ENCODE data around the gene TCF20.

The TCF20 gene

GRCh38 chr22:42282252-42282942, 11.9 kb upstream of the TCF20 start:
- in situ Hi-C loops (cut with MboI; ENCODE audit: low sequenced_read_pairs): no loop called here

GRCh38 chr22:42281706-42282251, 11.3 kb upstream of the TCF20 start:
- in situ Hi-C loops (cut with MboI; ENCODE audit: low sequenced_read_pairs): no loop called here

GRCh38 chr22:42281284-42281683, 10.8 kb upstream of the TCF20 start:
- in situ Hi-C loops (cut with MboI; ENCODE audit: low sequenced_read_pairs): no loop called here

GRCh38 chr22:42280836-42281235, 10.4 kb upstream of the TCF20 start:
- in situ Hi-C loops (cut with MboI; ENCODE audit: low sequenced_read_pairs): no loop called here

GRCh38 chr22:42280140-42280539, 9.7 kb upstream of the TCF20 start:
- in situ Hi-C loops (cut with MboI; ENCODE audit: low sequenced_read_pairs): no loop called here

GRCh38 chr22:42279425-42280020, 9.1 kb upstream of the TCF20 start:
- in situ Hi-C loops (cut with MboI; ENCODE audit: low sequenced_read_pairs): no loop called here

GRCh38 chr22:42277988-42278776, 7.7 kb upstream of the TCF20 start:
- in situ Hi-C loops (cut with MboI; ENCODE audit: low sequenced_read_pairs): no loop called here

- in situ Hi-C loops (cut with MboI; ENCODE audit: low sequenced_read_pairs): no loop called here
These were observed 6.8 kb upstream of the TCF20 start for GRCh38 chr22:42277232-42277753.

GRCh38 chr22:42275970-42276369, 5.5 kb upstream of the TCF20 start:
- in situ Hi-C loops (cut with MboI; ENCODE audit: low sequenced_read_pairs): no loop called here

GRCh38 chr22:42275176-42275575, 4.7 kb upstream of the TCF20 start:
- in situ Hi-C loops (cut with MboI; ENCODE audit: low sequenced_read_pairs): no loop called here

- in situ Hi-C loops (cut with MboI; ENCODE audit: low sequenced_read_pairs): no loop called here
These were observed 3.5 kb upstream of the TCF20 start for GRCh38 chr22:42273855-42274451.

- in situ Hi-C loops (cut with MboI; ENCODE audit: low sequenced_read_pairs): no loop called here
These were observed 2.1 kb upstream of the TCF20 start for GRCh38 chr22:42272431-42272999.

GRCh38 chr22:42271906-42272305, 1.5 kb upstream of the TCF20 start:
- in situ Hi-C loops (cut with MboI; ENCODE audit: low sequenced_read_pairs): no loop called here

- in situ Hi-C loops (cut with MboI; ENCODE audit: low sequenced_read_pairs): no loop called here
These were observed 849 bp upstream of the TCF20 start for GRCh38 chr22:42271191-42271813.

GRCh38 chr22:42270176-42270509, 310 bp downstream of the TCF20 start:
- in situ Hi-C loops (cut with MboI; ENCODE audit: low sequenced_read_pairs): no loop called here

GRCh38 chr22:42269432-42270175, 849 bp downstream of the TCF20 start:
- in situ Hi-C loops (cut with MboI; ENCODE audit: low sequenced_read_pairs): no loop called here

- in situ Hi-C loops (cut with MboI; ENCODE audit: low sequenced_read_pairs): no loop called here
These were observed 1.5 kb downstream of the TCF20 start for GRCh38 chr22:42268852-42269410.

- in situ Hi-C loops (cut with MboI; ENCODE audit: low sequenced_read_pairs): no loop called here
These were observed 5.1 kb downstream of the TCF20 start for GRCh38 chr22:42265321-42265720.

GRCh38 chr22:42263944-42264343, 6.5 kb downstream of the TCF20 start:
- in situ Hi-C loops (cut with MboI; ENCODE audit: low sequenced_read_pairs): no loop called here

Data from HL-60/S4 treated with phorbol 12-myristate 13-acetate at 8.2 ng/mL for 4 days and 3 days (cell line).